Mesenchymal stem cell (in vitro differentiated cells and primary cell): ENCODE data around the gene ADPRH.

Experiments
- DNase-seq: peaks from one replicate; pipeline ENCODE4 v3.0.0-alpha.2; 2013
- H2AFZ ChIP-seq: one replicate; pipeline ENCODE4 v1.6.1; 2013; ENCODE audit warnings: low read depth, mild to moderate bottlenecking, control low read depth, inconsistent platforms, low read length, moderate library complexity
- H2AK5ac ChIP-seq: 2 replicates; pipeline ENCODE4 v1.6.1; 2013; ENCODE audit warnings: low read length, moderate library complexity, mild to moderate bottlenecking, inconsistent platforms; ENCODE audit not compliant: severe bottlenecking
- H2BK120ac ChIP-seq: one replicate; pipeline ENCODE4 v1.6.1; 2013; ENCODE audit warnings: low read depth, mild to moderate bottlenecking, inconsistent platforms, low read length, moderate library complexity
- H2BK12ac ChIP-seq, 2 experiments: one replicate each; pipeline ENCODE4 v1.6.1; 2013; ENCODE audit warnings: inconsistent platforms in 2 of 2, low read length in 2 of 2, mild to moderate bottlenecking in 2 of 2, moderate library complexity in 2 of 2, control low read depth in 1 of 2
- H2BK15ac ChIP-seq: one replicate; pipeline ENCODE4 v1.6.1; 2013; ENCODE audit warnings: mild to moderate bottlenecking, low read depth, inconsistent platforms; ENCODE audit not compliant: poor library complexity, severe bottlenecking
- H2BK5ac ChIP-seq: 2 replicates; pipeline ENCODE4 v1.6.1; 2013; ENCODE audit warnings: low read depth, mild to moderate bottlenecking, low read length, control low read depth, inconsistent platforms; ENCODE audit not compliant: poor library complexity, severe bottlenecking
- H3K14ac ChIP-seq, 2 experiments: one replicate each; pipeline ENCODE4 v1.6.1; 2013; ENCODE audit warnings: inconsistent platforms in 2 of 2, low read length in 2 of 2, control low read depth in 1 of 2, mild to moderate bottlenecking in 1 of 2, moderate library complexity in 1 of 2
- H3K18ac ChIP-seq, 2 experiments: one replicate each; pipeline ENCODE4 v1.6.1; 2013; ENCODE audit warnings: inconsistent platforms in 2 of 2, low read length in 2 of 2, control low read depth in 1 of 2, low read depth in 1 of 2, mild to moderate bottlenecking in 1 of 2
- H3K23ac ChIP-seq, 2 experiments: one replicate each; pipeline ENCODE4 v1.6.1; 2013; ENCODE audit warnings: inconsistent platforms in 2 of 2, low read length in 2 of 2, mild to moderate bottlenecking in 2 of 2, moderate library complexity in 2 of 2, control low read depth in 1 of 2
- H3K27ac ChIP-seq: 2 replicates; pipeline ENCODE4 v1.5.1; 2013; ENCODE audit warnings: mild to moderate bottlenecking, moderate library complexity, low read length, control low read depth, inconsistent platforms; ENCODE audit not compliant: poor library complexity, severe bottlenecking
- H3K27me3 ChIP-seq, 2 experiments: 2 replicates each; pipeline versions ENCODE4 v1.6.1 to v1.7.0; 2013; ENCODE audit warnings: low read length in 2 of 2, mild to moderate bottlenecking in 2 of 2, moderate library complexity in 2 of 2, control low read depth in 1 of 2, inconsistent platforms in 1 of 2; ENCODE audit not compliant: control insufficient read depth in 1 of 2, insufficient read depth in 1 of 2
- H3K36me3 ChIP-seq, 2 experiments: 2 replicates each; pipeline versions ENCODE4 v1.6.1 to v1.7.0; 2013; ENCODE audit warnings: low read length in 2 of 2, control low read depth in 1 of 2, inconsistent platforms in 1 of 2, low read depth in 1 of 2, mild to moderate bottlenecking in 1 of 2; ENCODE audit not compliant: insufficient read depth in 2 of 2, control insufficient read depth in 1 of 2
- H3K4ac ChIP-seq, 2 experiments: one replicate each; pipeline ENCODE4 v1.6.1; 2013; ENCODE audit warnings: inconsistent platforms in 2 of 2, low read length in 2 of 2, mild to moderate bottlenecking in 2 of 2, moderate library complexity in 2 of 2, control low read depth in 1 of 2, low read depth in 1 of 2
- H3K4me1 ChIP-seq: 2 replicates; pipeline ENCODE4 v1.6.1; 2013; ENCODE audit warnings: low read depth, low read length, control low read depth; ENCODE audit not compliant: control insufficient read depth, insufficient read depth
- H3K4me2 ChIP-seq: 2 replicates; pipeline ENCODE4 v1.6.1; 2013; ENCODE audit warnings: low read length, mild to moderate bottlenecking, inconsistent platforms; ENCODE audit not compliant: poor library complexity, severe bottlenecking
- H3K4me3 ChIP-seq, 2 experiments: 2 replicates each; pipeline versions ENCODE4 v1.5.1 to v1.7.0; 2013; ENCODE audit warnings: low read length in 2 of 2, mild to moderate bottlenecking in 2 of 2, control low read depth in 1 of 2, low read depth in 1 of 2; ENCODE audit not compliant: insufficient read depth in 1 of 2
- H3K79me1 ChIP-seq: replicated peaks from 2 replicates; pipeline ENCODE4 v1.6.1; 2013; ENCODE audit warnings: mild to moderate bottlenecking, control low read depth, low read length, inconsistent platforms; ENCODE audit not compliant: poor library complexity, severe bottlenecking
- H3K9ac ChIP-seq: 2 replicates; pipeline ENCODE4 v1.7.0; 2013; ENCODE audit warnings: mild to moderate bottlenecking, low read length, moderate library complexity
- H3K9me3 ChIP-seq: 2 replicates; pipeline ENCODE4 v1.7.0; 2013; ENCODE audit warnings: mild to moderate bottlenecking, low read length; ENCODE audit not compliant: control insufficient read depth
- H4K8ac ChIP-seq: one replicate; pipeline ENCODE4 v1.6.1; 2013; ENCODE audit warnings: inconsistent platforms, mild to moderate bottlenecking, low read length, moderate library complexity
- H4K91ac ChIP-seq: one replicate; pipeline ENCODE4 v1.6.1; 2013; ENCODE audit warnings: mild to moderate bottlenecking, low read length, inconsistent platforms
- WGBS: methylation state at CpG from one replicate; pipeline ENCODE4 v1.1.7; 2013; ENCODE audit warnings: mixed read lengths; 5-methylcytosine and 5-hydroxymethylcytosine counted together

The ADPRH gene

GRCh38 chr3:119585208-119585607 is 5.9 kb downstream of the ADPRH start:
- no peak overlapping the region for H3K4ac ChIP-seq
- H2BK120ac ChIP-seq, result no peak overlapping the region
- H3K79me1 ChIP-seq, result no peaks in the 10 kb centered on the region
- no peak overlapping the region for H2BK5ac ChIP-seq
- H2AK5ac ChIP-seq, result no peak overlapping the region
- no peak overlapping the region for H4K91ac ChIP-seq
- no peak overlapping the region for H3K14ac ChIP-seq
- DNase-seq, result no peak
- H3K18ac ChIP-seq, result no peak overlapping the region
- 94% methylated on average over 10 of the region's 10 CpGs for WGBS
- H3K9ac ChIP-seq, result no peak overlapping the region
- no peaks in the 10 kb centered on the region for H3K9me3 ChIP-seq
- H2BK12ac ChIP-seq, result no peak overlapping the region
- H3K27ac ChIP-seq, result no peak overlapping the region
- H3K36me3 ChIP-seq, result peaks cover 4 to 7% of the 10 kb centered on the region in 2 experiments
- H2BK15ac ChIP-seq, result no peak overlapping the region
- H3K27me3 ChIP-seq, result no peaks in the 10 kb centered on the region
- no peak overlapping the region for H2AFZ ChIP-seq
- H3K4me2 ChIP-seq, result no peak overlapping the region
- H3K23ac ChIP-seq, result no peak overlapping the region
- no peak overlapping the region for H3K4me3 ChIP-seq
- H4K8ac ChIP-seq, result no peak overlapping the region
- peaks cover 8% of the 10 kb centered on the region for H3K4me1 ChIP-seq

DNA sequence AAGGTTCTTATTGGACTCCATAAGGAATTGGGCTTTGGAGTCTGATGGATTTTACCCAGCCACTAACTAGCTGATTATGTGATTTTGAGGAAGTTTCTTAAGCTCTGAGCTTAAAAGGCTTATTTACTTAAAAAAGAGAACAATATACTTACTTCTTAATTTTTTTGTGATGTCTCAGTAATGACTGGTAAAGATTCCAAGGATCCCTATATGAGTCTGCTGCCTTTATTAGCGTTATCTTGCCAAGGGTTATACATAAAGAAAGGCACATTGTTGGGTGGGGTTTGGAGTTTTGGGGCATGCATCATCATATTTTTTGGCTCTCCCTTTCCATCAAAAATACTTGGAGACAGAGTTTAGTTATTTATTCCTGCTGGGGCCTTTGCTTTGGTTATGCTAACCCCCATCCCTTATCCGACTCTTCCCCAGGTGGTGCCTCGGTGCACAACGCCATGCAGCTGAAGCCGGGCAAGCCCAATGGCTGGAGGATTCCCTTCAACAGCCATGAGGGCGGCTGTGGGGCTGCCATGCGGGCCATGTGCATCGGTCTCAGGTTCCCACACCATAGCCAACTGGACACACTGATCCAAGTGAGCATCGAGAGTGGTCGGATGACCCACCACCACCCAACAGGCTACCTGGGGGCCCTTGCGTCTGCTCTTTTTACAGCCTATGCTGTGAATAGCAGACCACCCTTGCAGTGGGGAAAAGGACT is 6.7 kb downstream of the ADPRH start:
- H3K27ac ChIP-seq, result no peak overlapping the region
- no peak overlapping the region for H2AK5ac ChIP-seq
- no peak overlapping the region for H3K4me2 ChIP-seq
- no peak overlapping the region for H3K23ac ChIP-seq
- H3K4ac ChIP-seq, result no peak overlapping the region
- H2BK15ac ChIP-seq, result no peak overlapping the region
- H2BK12ac ChIP-seq, result no peak overlapping the region
- no peak for DNase-seq
- no peak overlapping the region for H3K9ac ChIP-seq
- no peak overlapping the region for H2BK5ac ChIP-seq
- H3K27me3 ChIP-seq, result no peaks in the 10 kb centered on the region
- no peak overlapping the region for H4K91ac ChIP-seq
- peaks cover 5% of the 10 kb centered on the region for H3K4me1 ChIP-seq
- H4K8ac ChIP-seq, result no peak overlapping the region
- no peak overlapping the region for H3K18ac ChIP-seq
- H2AFZ ChIP-seq, result no peak overlapping the region
- H3K14ac ChIP-seq, result no peak overlapping the region
- H3K79me1 ChIP-seq, result no peaks in the 10 kb centered on the region
- 93% methylated on average over 9 of the region's 11 CpGs for WGBS
- peaks cover 4 to 7% of the 10 kb centered on the region in 2 experiments for H3K36me3 ChIP-seq
- H3K9me3 ChIP-seq, result no peaks in the 10 kb centered on the region
- peak overlapping the region in 1 of 2 experiments; percentile 33 for H3K4me3 ChIP-seq
- no peak overlapping the region for H2BK120ac ChIP-seq

DNA sequence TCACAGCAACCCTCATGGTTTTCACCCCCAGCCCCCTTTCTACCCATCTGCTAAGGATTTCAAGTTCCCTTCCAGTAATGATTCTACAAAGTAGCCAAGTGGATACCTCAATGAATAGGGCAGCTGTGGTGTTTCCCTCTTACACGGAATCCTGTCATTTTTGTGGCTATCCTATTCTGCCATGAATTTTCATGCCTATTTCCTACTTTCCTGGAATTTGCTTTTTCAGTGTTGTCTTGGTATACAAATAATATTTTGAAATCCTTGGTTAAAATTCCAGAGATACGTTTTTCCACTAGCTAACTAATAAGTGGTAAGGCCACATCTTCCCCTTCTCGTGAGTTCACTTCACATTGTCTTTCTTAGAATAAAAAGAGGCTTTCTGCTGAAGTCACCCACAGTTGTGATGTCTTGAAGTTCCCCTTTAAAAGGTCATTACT is 7.5 kb downstream of the ADPRH start:
- Histone ChIP-seq H3K4me1 (peaks cover 5% of the 10 kb centered on the region), H3K18ac (no peak overlapping the region), H3K23ac (no peak overlapping the region), H3K36me3 (peaks cover 4 to 7% of the 10 kb centered on the region in 2 experiments), H4K8ac (no peak overlapping the region), H3K14ac (no peak overlapping the region), H3K9me3 (no peaks in the 10 kb centered on the region), H3K79me1 (no peaks in the 10 kb centered on the region), H3K4me2 (no peak overlapping the region), H3K27ac (no peak overlapping the region), H3K27me3 (no peaks in the 10 kb centered on the region), H3K4me3 (no peak overlapping the region), H2BK5ac (no peak overlapping the region), H2AK5ac (no peak overlapping the region), H3K4ac (no peak overlapping the region), H2BK15ac (no peak overlapping the region), H2BK12ac (no peak overlapping the region), H3K9ac (no peak overlapping the region), H2AFZ (no peak overlapping the region), H4K91ac (no peak overlapping the region), H2BK120ac (no peak overlapping the region)
- DNase-seq, result no peak
- WGBS, result 89% methylated on average over 3 of the region's 3 CpGs

DNA sequence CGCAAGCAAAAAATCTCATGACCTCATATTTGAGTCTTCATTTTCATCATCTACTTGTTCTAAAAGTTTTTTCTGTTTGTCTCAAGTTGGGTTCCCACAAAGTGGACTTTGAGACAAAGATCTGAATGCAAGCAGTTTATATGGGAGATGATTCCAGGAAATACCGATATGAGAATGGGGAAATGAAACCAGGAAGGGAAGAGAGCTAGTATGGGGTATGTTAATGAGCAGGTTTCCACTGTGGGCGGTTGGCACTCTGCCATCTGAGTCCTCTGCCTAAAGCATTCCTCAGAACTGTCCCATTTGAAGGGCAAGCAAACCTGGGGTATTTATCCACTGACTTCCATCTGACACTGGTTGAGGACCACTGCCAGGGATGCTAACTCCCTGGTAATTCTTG is 8.8 kb downstream of the ADPRH start:
- Histone ChIP-seq H3K27ac (no peak overlapping the region), H3K9me3 (no peaks in the 10 kb centered on the region), H2BK120ac (no peak overlapping the region), H3K14ac (no peak overlapping the region), H2BK5ac (no peak overlapping the region), H4K91ac (no peak overlapping the region), H2AFZ (no peak overlapping the region), H2BK12ac (no peak overlapping the region), H3K4me2 (no peak overlapping the region), H3K18ac (no peak overlapping the region), H3K36me3 (peaks cover 4 to 7% of the 10 kb centered on the region in 2 experiments), H3K27me3 (no peaks in the 10 kb centered on the region), H4K8ac (no peak overlapping the region), H3K9ac (no peak overlapping the region), H3K23ac (no peak overlapping the region), H3K4ac (no peak overlapping the region), H3K4me3 (no peak overlapping the region), H3K4me1 (peaks cover 2% of the 10 kb centered on the region), H3K79me1 (no peaks in the 10 kb centered on the region), H2AK5ac (no peak overlapping the region), H2BK15ac (no peak overlapping the region)
- WGBS, result 98% methylated on average over 3 of the region's 3 CpGs
- DNase-seq, result no peak
